SH-SY5Y (cell line): ENCODE measurements around the gene CNPPD1.

Source experiments
- GATA2 ChIP-seq: IDR thresholded peaks from 2 replicates; pipeline ENCODE4 v1.6.1; 2011; ENCODE audit warnings: mild to moderate bottlenecking, low read depth, low read length
- GATA3 ChIP-seq: IDR thresholded peaks from 2 replicates; pipeline ENCODE4 v1.6.1; 2011; ENCODE audit warnings: low read depth, mild to moderate bottlenecking, low read length, moderate library complexity

DNA sequence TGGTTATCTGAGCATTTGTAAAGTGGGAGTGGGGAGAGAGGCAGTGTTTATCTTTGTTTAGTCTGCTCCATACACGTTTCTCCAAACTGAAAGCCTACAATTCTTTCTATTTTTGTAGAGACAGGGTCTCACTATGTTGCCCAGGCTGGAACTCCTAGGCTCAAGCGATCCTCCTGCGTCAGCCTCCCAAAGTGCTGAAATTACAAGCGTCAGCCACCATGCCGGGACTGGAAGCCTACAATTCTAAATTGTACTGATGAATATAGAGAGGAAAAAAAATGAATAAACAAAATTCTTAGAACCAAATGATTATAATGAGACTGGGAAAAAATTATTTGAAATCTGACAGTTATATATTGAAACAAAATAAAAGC lies 28.4 kb upstream of the CNPPD1 start:
- TF ChIP-seq GATA2, result no peak
- no peak for TF ChIP-seq GATA3
